Lung microvascular endothelial cell (primary cell): Measurements from ENCODE around the gene SUCLG2. TPM values are rescaled to one million over a fixed set of nuclear protein-coding genes. Genes with fewer than 3 reads are reported as not detected.

ENCODE experiments used
- DNase-seq, 2 donors: peaks; one replicate each; pipeline versions ENCODE4 v3.0.0 to v3.0.0-alpha.2; 2010; ENCODE audit warnings: low read depth in 2 of 2
- total RNA-seq: library from RNA; depleted of rRNA; stranded (reverse); fragments of >200 nt; gene quantifications from 2 replicates; pipeline ENCODE4 v1.2.1, GENCODE V29; 2014

Gene SUCLG2
- total RNA-seq, 1 donor from 2014 or later: 27.6 TPM

GRCh38 chr3:67325231-67325630 lies 329.2 kb downstream of the SUCLG2 start:
- no peak for DNase-seq
